IPS-11a (cell line): Measurements from ENCODE around the gene MED4.
"Not testable (repeated sequence)": the region's sequence is repeated elsewhere in the genome, so short reads cannot be mapped to it uniquely, and the experiment has no call there.

Source experiments
- H3K4me3 ChIP-seq: one replicate; pipeline ENCODE4 v1.5.1; 2013; ENCODE audit warnings: low read depth, low read length, control low read depth

The MED4 gene

DNA sequence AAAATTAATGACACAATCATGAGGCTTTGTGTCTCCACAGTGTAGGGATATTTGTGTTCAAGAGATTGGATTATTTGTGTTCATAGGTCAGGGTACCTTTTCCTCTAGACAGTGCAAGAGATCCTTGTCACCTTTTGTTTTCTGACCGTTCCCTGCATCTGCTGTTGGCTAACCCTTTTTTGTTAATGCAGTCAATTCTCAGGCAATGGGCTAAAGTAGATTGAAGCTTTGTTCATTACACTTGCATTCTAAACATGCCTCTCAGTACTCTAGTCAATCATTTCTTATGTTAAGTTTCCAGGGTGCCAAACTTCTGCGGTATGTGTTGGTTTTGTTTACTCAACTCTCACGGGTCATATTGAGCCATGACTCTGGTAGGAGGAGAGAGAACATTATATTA is 1.8 kb upstream of the MED4 start:
- H3K4me3 ChIP-seq, result no peak overlapping the region

DNA sequence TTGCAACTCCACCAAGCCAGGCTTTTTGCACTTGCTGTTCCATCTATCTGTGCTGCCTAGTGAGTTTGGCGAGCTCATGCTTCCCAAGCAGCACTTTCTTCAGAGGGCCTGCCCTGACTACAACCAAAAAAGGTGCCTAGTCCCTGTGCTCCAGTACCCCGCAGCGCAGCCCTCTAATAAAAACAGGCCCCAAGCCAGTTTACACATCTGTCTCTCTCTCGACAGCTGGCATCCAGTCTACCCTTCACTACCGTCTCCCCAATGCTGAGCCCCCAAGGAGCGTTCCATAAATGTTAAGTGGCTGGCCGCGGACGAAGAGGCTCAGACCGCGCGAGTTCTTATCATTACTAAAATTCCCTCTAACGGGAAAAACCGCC is 512 bp downstream of the MED4 start:
- peak overlapping the region; percentile 92 for H3K4me3 ChIP-seq

DNA sequence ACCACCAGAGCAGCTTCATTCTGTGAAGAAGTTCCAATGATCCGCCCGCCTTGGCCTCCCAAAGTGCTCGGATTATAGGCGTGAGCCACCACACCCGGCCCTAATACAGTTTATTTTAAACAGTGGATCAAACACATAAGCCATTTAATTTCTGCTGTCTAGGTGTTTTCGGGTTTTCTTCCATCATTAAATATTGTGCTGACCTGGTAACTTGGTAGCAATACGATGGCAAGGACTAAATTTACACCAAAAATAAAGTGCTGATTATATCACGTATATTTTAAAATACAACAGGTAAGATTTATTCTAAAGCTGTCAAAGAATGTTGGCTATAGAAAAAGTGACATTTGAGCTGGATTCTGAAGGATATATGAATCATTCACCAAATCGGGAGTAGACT is 1.3 kb downstream of the MED4 start:
- H3K4me3 ChIP-seq, result peak overlapping the region; percentile 92

DNA sequence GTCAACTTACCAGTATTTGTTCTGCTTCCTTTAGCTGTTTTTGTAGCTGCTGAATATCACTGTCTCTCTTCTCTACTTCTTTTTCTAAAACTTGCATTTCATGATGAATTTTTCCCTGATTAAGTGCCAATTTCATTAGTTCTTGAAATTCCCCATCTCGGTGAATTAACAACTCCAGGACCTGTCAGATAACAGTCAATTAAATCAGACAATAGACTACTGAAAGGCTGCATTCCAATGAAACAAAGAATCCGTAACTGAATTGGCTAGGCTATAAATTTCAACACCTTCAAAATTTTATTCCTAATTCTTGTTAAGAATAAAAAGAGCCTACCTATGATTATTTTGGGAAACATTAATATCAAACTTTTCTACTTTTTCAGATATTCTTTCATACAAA is 8.6 kb downstream of the MED4 start:
- H3K4me3 ChIP-seq, result no peak overlapping the region

DNA sequence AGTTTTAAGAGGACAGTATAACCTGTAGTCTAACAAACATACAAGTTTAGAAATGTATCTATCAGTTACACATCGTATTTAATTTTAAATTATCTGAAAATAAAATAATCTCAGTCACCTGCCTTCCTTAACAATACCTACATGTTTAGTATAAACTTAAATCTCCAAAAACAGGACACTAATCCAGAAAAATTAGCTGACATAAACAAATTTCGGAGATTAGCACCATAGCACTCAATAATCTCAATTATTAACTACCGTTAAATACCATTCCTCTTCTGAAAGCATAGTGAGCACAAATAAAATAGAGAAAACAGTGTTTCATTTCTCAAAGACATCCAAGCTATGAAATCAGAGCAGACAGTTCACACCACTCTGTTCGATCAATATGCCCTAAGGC is 13.2 kb downstream of the MED4 start:
- no peak overlapping the region for H3K4me3 ChIP-seq

DNA sequence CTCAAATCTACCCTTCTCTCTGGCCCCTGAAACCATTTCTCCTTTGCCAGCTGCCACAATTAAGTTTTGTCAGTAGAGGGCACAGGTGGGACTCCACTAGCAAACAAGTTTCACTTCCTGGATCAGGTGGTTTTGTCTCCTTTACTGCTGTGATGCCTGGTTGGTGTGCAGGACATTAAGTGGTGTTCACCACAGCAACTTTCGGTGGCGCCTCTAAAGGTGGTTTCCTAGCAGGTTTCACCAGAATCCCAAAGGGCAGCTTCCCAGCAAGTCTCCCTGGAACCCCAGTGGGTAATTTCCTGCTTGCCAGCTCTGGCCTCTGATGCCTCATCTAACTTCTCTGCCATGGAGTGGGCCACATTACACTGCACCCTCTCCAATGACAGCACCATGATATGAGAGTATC is 16.6 kb downstream of the MED4 start:
- H3K4me3 ChIP-seq, result no peak overlapping the region

DNA sequence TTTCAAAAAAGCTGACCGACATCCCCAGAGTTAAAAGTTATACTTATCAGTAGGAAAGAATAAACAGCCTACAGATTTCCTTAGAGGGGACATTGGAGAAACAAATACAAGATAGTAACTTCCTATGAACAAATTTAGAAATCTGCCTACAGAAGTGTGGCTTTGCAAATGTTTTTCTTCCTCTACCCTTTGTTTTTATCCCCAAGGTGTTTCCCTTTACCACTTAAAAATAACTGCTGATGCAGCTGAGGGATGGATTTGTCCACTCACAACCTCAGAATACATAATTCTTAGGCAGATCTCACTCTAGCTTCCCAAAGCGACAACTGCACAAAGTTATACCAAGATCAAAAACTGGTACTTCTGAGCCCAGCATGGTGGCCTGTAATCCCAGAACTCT is 20.9 kb downstream of the MED4 start:
- no peak overlapping the region for H3K4me3 ChIP-seq

DNA sequence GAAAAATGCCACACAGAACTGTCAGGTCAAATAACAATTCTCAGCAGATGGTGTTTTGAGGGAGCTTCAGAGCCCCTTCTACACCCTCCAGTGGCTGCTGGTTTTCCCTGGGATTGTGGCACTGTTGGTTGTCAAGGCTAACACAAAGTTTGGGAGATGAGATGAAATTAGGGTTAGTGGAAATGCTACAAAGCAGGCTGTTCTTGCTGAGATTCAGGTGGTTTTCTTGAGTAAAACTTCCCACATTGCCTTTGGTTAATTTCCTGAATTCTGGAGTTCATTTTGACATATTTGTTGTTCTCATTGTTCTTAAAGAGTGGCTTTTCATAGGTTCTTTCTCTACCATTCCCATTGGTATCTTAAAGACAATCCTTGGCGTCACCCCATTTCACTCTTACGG is 22.1 kb downstream of the MED4 start:
- no peak overlapping the region for H3K4me3 ChIP-seq

DNA sequence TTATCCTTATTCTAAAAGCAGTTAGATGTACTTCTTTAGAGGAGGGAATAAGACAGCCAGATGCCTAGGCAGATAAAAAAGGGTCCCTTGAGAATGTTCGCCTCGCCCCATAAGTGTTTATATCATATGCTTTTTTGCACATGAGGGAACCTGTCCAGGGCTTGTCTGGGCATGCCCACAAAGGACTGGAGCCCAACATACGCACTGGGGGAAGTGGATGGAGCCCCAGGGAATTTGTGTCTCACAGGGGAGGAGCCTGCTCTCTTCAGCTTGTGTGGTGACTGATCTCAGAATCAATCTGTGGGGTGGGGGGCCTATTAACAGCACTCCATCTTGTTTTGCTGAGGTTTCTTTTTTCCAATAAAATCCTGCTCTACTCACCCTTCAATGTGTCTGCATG is 22.6 kb downstream of the MED4 start:
- no peak overlapping the region for H3K4me3 ChIP-seq

DNA sequence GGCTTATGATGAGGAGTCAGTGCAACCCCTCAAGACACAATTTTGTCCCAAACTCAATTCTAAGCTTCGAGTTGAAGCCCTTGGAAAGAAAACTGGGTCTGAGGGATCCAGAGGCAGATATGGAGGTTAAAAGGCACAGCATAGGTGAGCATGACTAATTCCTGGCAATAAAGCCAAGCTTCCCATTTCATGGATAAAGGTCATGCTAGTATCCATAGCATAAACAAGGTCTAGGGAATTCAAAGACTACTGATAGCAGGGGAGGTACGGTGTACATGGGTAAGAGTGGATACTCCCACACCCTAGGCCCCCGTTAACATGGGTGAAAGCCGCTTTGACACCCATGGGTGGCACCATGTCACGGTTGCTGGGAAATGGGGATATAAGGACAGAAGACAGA is 24.0 kb downstream of the MED4 start:
- H3K4me3 ChIP-seq, result no peak overlapping the region

DNA sequence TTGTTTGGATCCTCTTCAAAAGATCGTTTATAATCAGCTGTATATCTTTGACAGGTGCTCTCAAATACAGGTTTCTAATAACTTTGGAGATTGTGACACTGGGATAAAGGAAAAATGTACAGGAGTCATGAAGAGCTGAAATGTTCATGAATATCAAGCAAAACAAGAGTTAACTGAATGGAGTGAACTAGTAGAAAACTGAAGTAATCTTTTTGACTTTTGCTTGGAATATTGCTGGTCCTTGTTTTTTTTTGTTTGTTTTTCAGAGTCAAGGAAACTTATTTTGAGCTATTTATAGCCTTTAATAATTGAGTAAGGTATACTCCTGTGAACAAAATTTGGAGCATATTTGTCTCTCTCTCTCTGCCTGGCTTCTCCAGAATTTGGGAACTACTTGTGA is 25.3 kb downstream of the MED4 start:
- H3K4me3 ChIP-seq, result no peak overlapping the region

DNA sequence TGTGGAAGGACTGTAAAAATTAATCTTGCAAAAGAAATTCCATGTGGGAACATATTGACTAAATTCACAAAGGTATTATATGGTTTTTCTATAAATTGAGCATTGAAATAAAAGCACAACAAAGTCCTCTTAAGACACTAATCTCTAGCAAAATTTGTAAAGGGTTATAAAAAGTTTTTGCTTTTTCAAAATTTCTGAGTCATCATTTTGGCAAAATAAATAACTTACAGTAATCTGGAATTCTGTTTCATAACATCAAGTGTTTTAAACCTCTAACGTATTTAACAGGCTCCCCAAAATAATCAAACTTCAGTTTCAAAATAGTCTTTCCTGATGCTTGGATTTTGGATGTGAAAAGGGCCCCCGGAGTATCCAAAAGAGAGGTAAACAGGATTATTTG is 26.0 kb downstream of the MED4 start:
- no peak overlapping the region for H3K4me3 ChIP-seq

DNA sequence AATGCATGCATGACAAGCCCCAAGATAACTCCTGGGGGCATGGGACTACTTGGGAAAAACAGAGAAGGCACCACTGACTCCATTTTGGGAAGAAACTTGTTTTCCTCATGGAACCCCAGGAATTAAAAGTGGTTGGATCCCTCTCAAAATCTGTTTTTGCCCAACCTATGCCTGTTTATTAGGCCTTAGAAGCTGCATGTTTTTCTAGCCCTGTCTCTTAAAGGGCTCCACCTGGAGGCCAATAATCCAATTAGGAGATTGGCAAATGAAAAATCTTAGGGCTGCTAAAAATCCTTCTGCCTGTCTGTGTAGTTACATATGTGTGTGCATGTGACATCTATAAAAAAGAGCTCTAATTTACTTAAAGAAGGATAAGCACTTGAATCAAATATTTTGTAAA is 26.9 kb downstream of the MED4 start:
- H3K4me3 ChIP-seq, result no peak overlapping the region

DNA sequence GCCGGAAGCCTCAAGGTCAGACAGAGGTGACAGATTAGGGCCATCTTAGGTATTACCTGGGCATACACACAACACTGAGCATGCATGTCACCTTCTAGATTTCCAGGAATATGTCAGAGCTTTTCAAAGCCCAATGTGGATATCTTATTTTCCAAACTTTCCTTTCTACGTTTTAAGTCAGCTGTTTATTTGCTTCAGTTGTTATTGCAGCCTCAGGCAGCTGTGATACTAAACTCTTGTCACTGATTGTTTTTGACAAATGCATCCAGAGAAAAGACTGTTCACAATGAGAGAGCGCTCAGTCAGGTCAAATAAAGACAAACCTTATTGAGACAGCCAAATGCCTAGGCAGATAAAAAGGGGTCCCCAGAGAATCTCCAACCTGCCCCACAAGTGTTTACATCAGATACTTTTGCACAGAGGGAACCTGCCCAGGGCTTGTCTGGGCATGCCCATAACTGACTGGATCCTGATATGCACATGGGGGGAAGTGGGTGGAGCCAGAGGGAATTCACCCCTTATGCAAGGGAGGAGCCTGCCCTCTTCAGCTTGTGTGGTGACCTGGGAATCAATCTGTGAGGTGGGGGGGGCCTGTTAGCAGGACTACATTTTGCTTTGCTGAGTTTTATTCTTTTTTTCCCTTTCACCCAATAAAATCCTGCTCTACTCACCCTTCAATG is 28.5 kb downstream of the MED4 start:
- H3K4me3 ChIP-seq, result no peak overlapping the region

DNA sequence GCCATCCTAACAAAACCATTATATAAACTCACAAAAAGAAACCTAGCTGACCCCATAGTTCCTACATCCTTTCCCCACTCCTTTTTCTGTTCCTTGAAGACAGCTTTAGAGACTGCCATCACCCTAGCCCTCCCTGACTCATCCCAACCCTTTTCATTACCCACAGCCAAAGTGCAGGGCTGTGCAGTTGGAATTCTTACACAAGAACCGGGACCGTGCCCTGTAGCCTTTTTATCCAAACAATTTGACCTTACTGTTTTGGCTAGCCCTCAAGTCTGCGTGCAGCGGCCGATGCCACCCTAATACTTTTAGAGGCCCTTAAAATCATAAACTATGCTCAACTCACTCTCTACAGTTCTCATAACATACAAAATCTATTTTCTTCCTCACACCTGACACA is 35.0 kb downstream of the MED4 start:
- H3K4me3 ChIP-seq, result not testable (repeated sequence)

DNA sequence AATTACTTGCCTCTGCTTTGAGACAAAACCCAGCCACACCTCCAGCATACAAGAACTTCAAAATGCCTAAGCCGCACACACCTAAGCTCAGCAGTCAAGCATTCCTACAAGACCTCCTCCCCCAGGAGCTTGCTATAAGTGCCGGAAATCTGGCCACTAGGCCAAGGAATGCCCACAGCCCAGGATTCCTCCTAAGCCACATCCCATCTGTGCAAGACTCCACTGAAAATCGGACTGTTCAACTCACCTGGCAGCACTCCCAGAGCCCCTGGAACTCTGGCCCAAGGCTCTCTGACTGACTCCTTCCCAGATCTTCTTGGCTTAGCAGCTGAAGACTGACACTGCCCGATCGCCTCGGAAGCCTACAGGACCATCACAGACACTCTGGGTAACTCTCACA is 36.4 kb downstream of the MED4 start:
- H3K4me3 ChIP-seq, result not testable (repeated sequence)

DNA sequence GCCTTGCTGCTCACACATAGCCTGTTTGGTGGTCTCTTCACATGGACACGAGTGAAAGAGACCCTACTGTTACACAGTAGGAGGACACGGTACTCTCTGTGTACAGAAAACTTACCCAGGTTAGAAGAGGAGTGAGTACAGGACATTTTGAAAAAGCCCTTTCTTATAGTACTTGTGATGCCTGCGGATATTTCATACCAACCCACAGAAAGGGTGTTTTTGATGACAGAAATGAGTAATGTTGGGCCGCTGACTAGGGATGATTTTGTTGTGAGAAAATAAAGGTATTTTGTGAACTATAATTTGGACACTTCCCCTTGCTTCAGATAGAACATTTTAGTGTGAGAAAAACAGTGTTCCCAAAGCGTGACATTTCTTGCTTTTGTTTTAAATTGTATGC is 39.2 kb downstream of the MED4 start:
- H3K4me3 ChIP-seq, result no peak overlapping the region

DNA sequence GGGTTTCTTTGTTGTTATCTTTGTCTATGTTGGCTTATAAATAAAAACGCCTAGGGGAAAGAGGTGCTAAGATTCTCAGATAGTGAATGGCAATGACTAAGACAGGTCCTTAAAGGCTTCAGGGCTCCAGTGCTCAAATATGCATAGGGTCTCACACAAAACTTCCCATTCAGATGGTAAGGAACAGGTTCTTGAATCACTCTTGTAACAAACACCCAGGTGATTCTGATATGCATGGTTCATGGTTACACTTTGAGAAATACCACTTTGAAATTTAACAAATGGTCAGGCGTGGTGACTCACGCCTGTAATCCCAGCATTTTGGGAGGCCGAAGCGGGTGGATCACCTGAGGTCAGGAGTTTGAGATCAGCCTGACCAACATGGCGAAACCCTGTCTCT is 40.3 kb downstream of the MED4 start:
- no peak overlapping the region for H3K4me3 ChIP-seq

DNA sequence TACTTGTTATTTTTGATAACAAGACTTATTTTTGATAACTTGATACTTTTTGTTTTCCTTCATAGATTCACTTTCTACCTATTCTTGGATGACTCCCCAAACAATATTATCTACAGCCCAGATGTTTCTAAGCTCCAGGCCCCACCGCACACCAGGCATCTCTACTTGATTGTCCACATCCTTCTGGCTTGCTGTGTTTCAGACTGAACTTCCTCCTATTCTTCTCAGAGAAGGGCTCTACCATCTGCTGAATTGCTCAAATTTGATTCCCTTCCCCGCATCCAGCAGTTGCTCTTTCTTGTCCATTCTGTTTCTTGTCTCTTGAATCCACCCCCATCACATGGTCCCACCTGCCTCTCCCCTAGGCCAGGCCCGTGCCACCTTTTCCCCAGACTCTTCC is 44.4 kb downstream of the MED4 start:
- no peak overlapping the region for H3K4me3 ChIP-seq

DNA sequence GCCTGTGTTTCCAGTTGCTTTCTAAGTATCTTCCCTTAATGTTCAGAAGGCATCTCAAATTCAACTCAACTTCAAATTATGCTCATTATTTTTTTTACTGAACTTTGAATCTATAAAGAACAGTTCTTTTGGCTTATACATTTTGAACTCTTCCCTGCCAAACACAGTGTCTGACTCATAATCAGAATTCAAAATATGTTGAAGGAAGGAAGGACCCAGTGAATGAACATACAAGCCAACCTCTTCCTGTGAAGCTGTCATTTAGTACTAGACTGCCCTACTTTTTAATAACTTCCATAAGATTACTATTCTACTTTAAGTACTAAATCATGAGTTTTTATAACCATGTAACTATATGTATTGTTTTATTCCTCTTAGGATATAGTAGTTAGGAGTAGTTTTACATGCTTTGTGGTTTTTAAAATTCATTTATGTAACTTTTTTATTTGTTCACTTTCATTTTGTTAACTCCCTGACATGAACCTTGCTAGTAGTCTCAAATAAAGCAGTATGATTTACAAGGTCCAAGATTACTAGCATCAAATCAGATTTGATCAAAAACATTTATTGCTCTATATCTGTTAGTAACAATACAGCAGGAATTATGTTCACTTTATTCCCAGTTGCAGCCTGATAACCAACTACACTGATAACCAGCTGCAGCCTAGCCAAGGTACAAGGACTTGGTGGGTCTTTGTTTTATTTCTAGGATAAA is 51.0 kb downstream of the MED4 start:
- no peak overlapping the region for H3K4me3 ChIP-seq

DNA sequence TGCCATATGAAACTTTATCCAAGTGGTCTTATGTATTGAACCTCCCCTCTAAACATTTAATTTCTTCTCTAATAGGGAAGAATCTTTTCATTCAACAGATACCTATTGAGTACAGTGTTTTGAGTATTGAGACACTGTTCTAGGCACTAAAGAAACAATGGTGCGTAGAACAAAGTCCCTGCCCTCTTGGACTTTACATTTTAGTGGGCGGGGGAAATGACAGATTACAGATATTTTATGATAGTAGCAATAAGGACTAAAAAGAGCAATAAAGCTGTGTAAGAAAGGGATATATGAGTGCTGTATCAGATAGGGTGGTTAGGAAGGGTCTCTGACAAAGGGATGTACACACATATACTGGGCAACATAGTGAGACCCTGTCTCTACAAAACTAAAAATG is 52.0 kb downstream of the MED4 start:
- no peak overlapping the region for H3K4me3 ChIP-seq

DNA sequence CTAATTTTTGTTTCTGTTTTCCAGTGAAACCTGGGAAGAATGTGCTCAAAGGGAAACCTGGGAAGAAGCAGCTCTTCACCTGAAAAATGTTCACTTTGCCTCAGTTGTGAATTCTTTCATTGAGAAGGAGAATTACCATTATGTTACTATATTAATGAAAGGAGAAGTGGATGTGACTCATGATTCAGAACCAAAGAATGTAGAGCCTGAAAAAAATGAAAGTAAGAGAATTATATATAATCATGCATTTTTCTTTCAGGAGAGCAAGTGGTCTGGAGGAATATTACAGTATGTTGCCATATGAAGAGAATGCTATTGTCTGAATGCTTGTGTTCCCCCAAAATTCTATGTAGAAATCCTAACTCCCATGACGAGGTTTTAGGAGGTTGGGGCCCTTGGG is 54.0 kb downstream of the MED4 start:
- no peak overlapping the region for H3K4me3 ChIP-seq

DNA sequence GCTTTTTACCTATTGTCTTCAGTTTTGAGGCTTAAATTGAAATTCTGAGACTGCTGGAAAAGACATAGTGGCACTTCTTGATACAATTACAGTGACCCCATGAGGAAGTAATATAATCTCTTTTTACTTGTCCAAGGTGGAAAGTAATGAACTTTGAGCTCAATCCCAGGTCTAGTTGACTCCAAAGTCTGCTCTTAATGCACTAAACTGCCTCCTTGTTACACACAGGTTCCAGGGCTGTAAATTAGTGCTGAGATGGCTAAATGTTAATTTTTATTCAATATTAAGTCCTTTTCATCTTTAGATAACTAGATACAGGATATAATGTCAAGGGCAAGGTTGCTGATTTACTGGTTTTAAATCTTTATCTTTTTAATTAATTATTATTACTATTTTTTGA is 54.9 kb downstream of the MED4 start:
- H3K4me3 ChIP-seq, result no peak overlapping the region
